HK-2 (cell line): ENCODE data around the gene S100A16.

ENCODE experiments used
- DNase-seq: peaks from one replicate; pipeline ENCODE4 v3.0.0-alpha.2; 2018; ENCODE audit not compliant: unreplicated experiment

The S100A16 gene

GRCh38 chr1:153636312-153636711 lies 23.4 kb upstream of the S100A16 start:
- no peak for DNase-seq

GRCh38 chr1:153635872-153636271 lies 22.9 kb upstream of the S100A16 start:
- DNase-seq: no peak

- peak; percentile 98 for DNase-seq
Observed at GRCh38 chr1:153633754-153634665, 21.1 kb upstream of the S100A16 start, which contains the start of gene CHTOP. TSS of gene CHTOP (plus strand) at chr1:153634066. CDS start at chr1:153636589, 2,523 bp downstream.

- no peak for DNase-seq
Observed at GRCh38 chr1:153633161-153633753, 20.3 kb upstream of the S100A16 start.

GRCh38 chr1:153631047-153632022 lies 18.4 kb upstream of the S100A16 start:
- no peak for DNase-seq

- no peak for DNase-seq
Observed at GRCh38 chr1:153630384-153630783, 17.4 kb upstream of the S100A16 start.

GRCh38 chr1:153629971-153630370 lies 17.0 kb upstream of the S100A16 start:
- no peak for DNase-seq

- no peak for DNase-seq
Observed at GRCh38 chr1:153629343-153629665, 16.4 kb upstream of the S100A16 start.

GRCh38 chr1:153628638-153629342 lies 15.9 kb upstream of the S100A16 start:
- no peak for DNase-seq

- no peak for DNase-seq
Observed at GRCh38 chr1:153627715-153628626, 15.0 kb upstream of the S100A16 start, which contains the start of gene S100A1. TSS of gene S100A1 (plus strand) at chr1:153628434. CDS start at chr1:153630522, 2,088 bp downstream.

- DNase-seq: peak; percentile 92
Observed at GRCh38 chr1:153626904-153627714, 14.2 kb upstream of the S100A16 start, which contains the start of gene S100A13. TSS of gene S100A13 (minus strand) at chr1:153627505. CDS start at chr1:153626472, 1,033 bp downstream.

- no peak for DNase-seq
Observed at GRCh38 chr1:153626477-153626903, 13.6 kb upstream of the S100A16 start.

- no peak for DNase-seq
Observed at GRCh38 chr1:153624965-153625611, 12.2 kb upstream of the S100A16 start.

GRCh38 chr1:153623101-153623500 lies 10.2 kb upstream of the S100A16 start:
- no peak for DNase-seq

- no peak for DNase-seq
Observed at GRCh38 chr1:153619171-153619570, 6.2 kb upstream of the S100A16 start.

- no peak for DNase-seq
Observed at GRCh38 chr1:153617663-153618062, 4.7 kb upstream of the S100A16 start.

- no peak for DNase-seq
Observed at GRCh38 chr1:153616917-153617311, 4.0 kb upstream of the S100A16 start.

GRCh38 chr1:153616144-153616916 lies 3.4 kb upstream of the S100A16 start, which contains the start of gene S100A14:
TSS of gene S100A14 (minus strand) at chr1:153616325. CDS start at chr1:153615858, 467 bp downstream.
- no peak for DNase-seq
